CD4-positive, alpha-beta T cell treated with Interleukin-1 beta for 1 hour (primary cell): ENCODE data around the gene CCR2.
"Not testable (repeated sequence)": the region's sequence is repeated elsewhere in the genome, so short reads cannot be mapped to it uniquely, and the experiment has no call there.

Source experiments
- DNase-seq, 2 donors: peaks; one replicate each; pipeline ENCODE4 v3.0.0-alpha.2; 2020 to 2022

The CCR2 gene

GRCh38 chr3:46353647-46354410 is at the start of gene CCR2:
CCR2 (plus strand) TSS chr3:46354111; CDS start chr3:46357528, 3,417 bp downstream.
- no peak for DNase-seq

- no peak for DNase-seq
These were observed 49.2 kb upstream of the CCR2 start for GRCh38 chr3:46304739-46305138.

- DNase-seq: peak in 1 of 2 donors; percentile 49
These were observed 40.9 kb upstream of the CCR2 start for GRCh38 chr3:46312991-46313390.

- no peak for DNase-seq
These were observed 39.4 kb upstream of the CCR2 start for GRCh38 chr3:46314517-46314916.

- no peak for DNase-seq
These were observed 37.7 kb upstream of the CCR2 start for GRCh38 chr3:46316206-46316605.

- DNase-seq: no peak
These were observed 35.5 kb upstream of the CCR2 start for GRCh38 chr3:46318207-46318927.

GRCh38 chr3:46321461-46322104 is 32.3 kb upstream of the CCR2 start:
- DNase-seq: no peak

GRCh38 chr3:46324036-46324435 is 29.9 kb upstream of the CCR2 start:
- no peak for DNase-seq

GRCh38 chr3:46325645-46326300 is 28.1 kb upstream of the CCR2 start:
- no peak for DNase-seq

GRCh38 chr3:46330676-46331075 is 23.2 kb upstream of the CCR2 start:
- not testable (repeated sequence) for DNase-seq

- no peak for DNase-seq
These were observed 19.0 kb upstream of the CCR2 start for GRCh38 chr3:46334741-46335478.

- DNase-seq: no peak
These were observed 18.4 kb upstream of the CCR2 start for GRCh38 chr3:46335541-46335940.

GRCh38 chr3:46337911-46338310 is 16.0 kb upstream of the CCR2 start:
- no peak for DNase-seq

GRCh38 chr3:46338840-46339239 is 15.1 kb upstream of the CCR2 start:
- no peak for DNase-seq

GRCh38 chr3:46344476-46344875 is 9.4 kb upstream of the CCR2 start:
- DNase-seq: no peak

- no peak for DNase-seq
These were observed 5.0 kb upstream of the CCR2 start for GRCh38 chr3:46348823-46349482.

GRCh38 chr3:46349484-46350261 is 4.2 kb upstream of the CCR2 start:
- DNase-seq: no peak

GRCh38 chr3:46350262-46350565 is 3.7 kb upstream of the CCR2 start:
- DNase-seq: no peak

GRCh38 chr3:46351646-46352045 is 2.3 kb upstream of the CCR2 start:
- DNase-seq: no peak

GRCh38 chr3:46353090-46353489 is 821 bp upstream of the CCR2 start:
- no peak for DNase-seq

GRCh38 chr3:46354478-46354877 is 567 bp downstream of the CCR2 start:
- DNase-seq: no peak
